Kidney (tissue), 14 donors: Measurements from ENCODE around the gene KIRREL2. TPM values are rescaled to one million over a fixed set of nuclear protein-coding genes. Genes with fewer than 3 reads are reported as not detected.

Experiments used
- DNase-seq, 5 donors: peaks; one replicate each; pipeline ENCODE4 v3.0.0-alpha.2; 2013 to 2020
- FAIRE-seq: peaks from 2 replicates; lab custom pipeline; 2012; peaks lifted over from hg19 to GRCh38; lab: Jason Lieb, UNC
- H3K27ac ChIP-seq, 2 donors: one replicate each; pipeline ENCODE4 v1.7.0; 2013; ENCODE audit warnings: low read depth in 2 of 2, low read length in 2 of 2, inconsistent platforms in 1 of 2
- H3K27me3 ChIP-seq: one replicate; pipeline ENCODE4 v1.7.1; 2013; ENCODE audit warnings: low read length, inconsistent platforms; ENCODE audit not compliant: control insufficient read depth, insufficient read depth
- H3K36me3 ChIP-seq, 3 donors: one replicate each; pipeline versions ENCODE4 v1.7.0 to v1.7.1; 2013; ENCODE audit warnings: low read length in 3 of 3, control low read depth in 1 of 3, inconsistent platforms in 1 of 3; ENCODE audit not compliant: insufficient read depth in 3 of 3, control insufficient read depth in 2 of 3
- H3K4me1 ChIP-seq, 3 donors: one replicate each; pipeline versions ENCODE4 v1.7.0 to v1.7.1; 2013; ENCODE audit warnings: low read length in 3 of 3, inconsistent platforms in 1 of 3, low read depth in 1 of 3; ENCODE audit not compliant: control insufficient read depth in 2 of 3, insufficient read depth in 2 of 3
- H3K4me3 ChIP-seq, 3 donors: one replicate each; pipeline versions ENCODE4 v1.7.0 to v1.8.1; 2013; ENCODE audit warnings: low read length in 3 of 3, control low read depth in 1 of 3, inconsistent platforms in 1 of 3
- H3K9ac ChIP-seq, 3 donors: one replicate each; pipeline versions ENCODE4 v1.7.0 to v1.7.1; 2013; ENCODE audit warnings: low read length in 3 of 3, control low read depth in 1 of 3, inconsistent platforms in 1 of 3
- H3K9me3 ChIP-seq, 3 donors: one replicate each; pipeline versions ENCODE4 v1.7.0 to v1.7.1; 2013; ENCODE audit warnings: low read length in 3 of 3, control low read depth in 1 of 3, inconsistent platforms in 1 of 3; ENCODE audit not compliant: control insufficient read depth in 2 of 3, insufficient read depth in 1 of 3
- intact Hi-C: fragments of 100-400 bp; cut with DNase I; formaldehyde crosslinking; loops from one replicate; pipeline ENCODE4 v1.11.1; 2022
- polyA plus RNA-seq: library from polyadenylated mRNA; stranded (reverse); fragments of 350-450 nt; fragmentation: Illumina TruSeq; extraction: RNeasy Lipid Tissue Mini Kit (QIAGEN cat#74804); gene quantifications from one replicate; pipeline ENCODE4 v1.2.3, GENCODE V29; 2014; ENCODE audit warnings: low read depth, low replicate concordance; ENCODE audit not compliant: insufficient read depth
- total RNA-seq: library from RNA; stranded (reverse); fragmentation: NEBNext Ultra II Directional; extraction: Animal tissue kit (Norgen Biotek cat#: 25700); gene quantifications from one replicate; pipeline ENCODE4 v1.2.1, GENCODE V29; 2021
- TF ChIP-seq, protein P1 (sequence below): IDR thresholded peaks from 3 replicates; pipeline ENCODE4 v1.5.1; 2012; ENCODE audit warnings: mild to moderate bottlenecking, moderate library complexity, borderline replicate concordance; ENCODE audit not compliant: insufficient read depth; ENCODE audit errors: extremely low read depth
- donor health status: control.
- donor health status: control.
- donor health status: control.
- donor health status: control.
- donor health status: control.
- donor health status: DM: yes; HTN: yes; CAD: no.
- donor health status: Normal renal cell carcinoma (clear cell type).

The KIRREL2 gene
- total and polyA plus RNA-seq, 2 donors from 2014 or later = 0.82 TPM; not detected in 1

DNA sequence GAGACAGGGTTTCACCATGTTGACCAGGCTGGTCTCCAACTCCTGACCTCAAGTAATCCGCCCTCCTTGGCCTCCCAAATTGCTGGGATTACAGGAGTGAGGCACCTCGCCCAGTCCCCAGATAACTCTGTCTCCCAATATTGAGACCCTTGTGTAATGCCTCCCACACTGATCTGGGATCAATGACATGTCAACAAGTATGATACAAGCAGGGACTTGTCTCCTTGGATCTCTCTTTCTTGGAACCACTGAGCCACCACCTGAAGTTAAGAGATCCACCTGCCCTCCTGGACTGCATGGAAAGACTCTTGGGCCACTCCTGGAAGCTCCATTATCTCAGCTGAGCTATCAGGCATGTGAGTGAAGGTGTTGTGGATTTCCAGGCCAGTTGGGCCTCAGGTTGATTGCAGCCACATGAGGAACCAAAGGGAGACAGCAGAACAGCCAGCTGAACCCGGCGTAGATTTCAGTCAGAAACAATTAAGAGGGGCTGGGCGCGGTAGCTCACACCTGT lies 28.6 kb downstream of the KIRREL2 start:
- peaks cover 2 to 17% (median 7%) of the 10 kb centered on the region in 3 donors for H3K36me3 ChIP-seq
- TF ChIP-seq, protein P1, sequence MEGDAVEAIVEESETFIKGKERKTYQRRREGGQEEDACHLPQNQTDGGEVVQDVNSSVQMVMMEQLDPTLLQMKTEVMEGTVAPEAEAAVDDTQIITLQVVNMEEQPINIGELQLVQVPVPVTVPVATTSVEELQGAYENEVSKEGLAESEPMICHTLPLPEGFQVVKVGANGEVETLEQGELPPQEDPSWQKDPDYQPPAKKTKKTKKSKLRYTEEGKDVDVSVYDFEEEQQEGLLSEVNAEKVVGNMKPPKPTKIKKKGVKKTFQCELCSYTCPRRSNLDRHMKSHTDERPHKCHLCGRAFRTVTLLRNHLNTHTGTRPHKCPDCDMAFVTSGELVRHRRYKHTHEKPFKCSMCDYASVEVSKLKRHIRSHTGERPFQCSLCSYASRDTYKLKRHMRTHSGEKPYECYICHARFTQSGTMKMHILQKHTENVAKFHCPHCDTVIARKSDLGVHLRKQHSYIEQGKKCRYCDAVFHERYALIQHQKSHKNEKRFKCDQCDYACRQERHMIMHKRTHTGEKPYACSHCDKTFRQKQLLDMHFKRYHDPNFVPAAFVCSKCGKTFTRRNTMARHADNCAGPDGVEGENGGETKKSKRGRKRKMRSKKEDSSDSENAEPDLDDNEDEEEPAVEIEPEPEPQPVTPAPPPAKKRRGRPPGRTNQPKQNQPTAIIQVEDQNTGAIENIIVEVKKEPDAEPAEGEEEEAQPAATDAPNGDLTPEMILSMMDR = no peak
- H3K27me3 ChIP-seq = no peaks in the 10 kb centered on the region
- no peak overlapping the region for H3K4me3 ChIP-seq
- H3K4me1 ChIP-seq = no peaks in the 10 kb centered on the region
- H3K9ac ChIP-seq = no peak overlapping the region
- no peak for DNase-seq
- FAIRE-seq = no peak
- H3K27ac ChIP-seq = no peak overlapping the region
- H3K9me3 ChIP-seq = no peaks in the 10 kb centered on the region
- intact Hi-C loops = no loop called here

DNA sequence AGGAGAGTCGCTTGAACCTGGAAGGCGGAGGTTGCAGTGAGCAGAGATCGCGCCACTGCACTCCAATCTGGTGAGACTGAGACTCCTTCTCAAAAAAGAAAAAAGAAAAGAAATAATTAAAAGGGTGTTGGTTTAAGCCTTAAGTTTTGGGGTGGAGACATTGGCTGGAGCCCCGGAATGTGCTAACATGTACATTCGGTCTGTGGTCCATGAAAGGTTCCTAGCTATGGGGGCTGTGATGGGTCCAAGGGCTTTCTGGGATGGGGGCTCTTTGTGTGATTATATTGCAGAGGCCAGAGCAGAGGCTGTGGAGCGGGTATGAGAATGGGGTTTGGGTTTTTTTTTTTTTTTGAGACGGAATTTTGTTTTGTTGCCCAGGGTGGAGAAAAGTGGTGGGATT lies 29.2 kb downstream of the KIRREL2 start:
- intact Hi-C loops = no loop called here
- TF ChIP-seq, protein P1 = no peak
- Histone ChIP-seq H3K4me3 (no peak overlapping the region), H3K9ac (no peak overlapping the region), H3K27ac (no peak overlapping the region), H3K36me3 (peaks cover 2 to 17% (median 7%) of the 10 kb centered on the region in 3 donors), H3K9me3 (no peaks in the 10 kb centered on the region), H3K4me1 (no peaks in the 10 kb centered on the region), H3K27me3 (no peaks in the 10 kb centered on the region)
- DNase-seq = no peak
- FAIRE-seq = no peak

DNA sequence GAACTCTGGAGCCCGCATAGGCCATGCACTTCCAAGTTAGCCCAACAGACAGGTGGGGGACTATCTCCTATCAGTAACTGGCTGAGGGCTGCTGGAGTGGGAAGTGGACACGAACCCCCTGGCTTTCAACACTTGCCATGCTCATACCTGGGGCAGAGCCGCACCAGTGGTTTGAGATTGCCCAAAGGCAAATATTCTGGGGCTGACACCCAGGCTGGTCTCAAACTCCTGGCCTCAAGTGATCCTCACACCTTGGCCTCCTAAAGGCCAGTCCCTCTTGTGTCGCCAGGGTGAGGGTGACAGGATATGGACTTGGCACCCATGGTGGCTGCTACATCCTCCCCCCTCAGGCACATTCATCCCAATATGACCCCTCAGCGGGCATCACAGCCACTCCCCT lies 30.5 kb downstream of the KIRREL2 start:
- H3K27ac ChIP-seq = no peak overlapping the region
- no peaks in the 10 kb centered on the region for H3K27me3 ChIP-seq
- H3K4me1 ChIP-seq = no peaks in the 10 kb centered on the region
- TF ChIP-seq, protein P1 = no peak
- H3K36me3 ChIP-seq = peaks cover 2 to 17% (median 7%) of the 10 kb centered on the region in 3 donors
- DNase-seq (no peak), FAIRE-seq (no peak)
- no peak overlapping the region for H3K9ac ChIP-seq
- no peak overlapping the region for H3K4me3 ChIP-seq
- intact Hi-C loops = no loop called here
- no peaks in the 10 kb centered on the region for H3K9me3 ChIP-seq

DNA sequence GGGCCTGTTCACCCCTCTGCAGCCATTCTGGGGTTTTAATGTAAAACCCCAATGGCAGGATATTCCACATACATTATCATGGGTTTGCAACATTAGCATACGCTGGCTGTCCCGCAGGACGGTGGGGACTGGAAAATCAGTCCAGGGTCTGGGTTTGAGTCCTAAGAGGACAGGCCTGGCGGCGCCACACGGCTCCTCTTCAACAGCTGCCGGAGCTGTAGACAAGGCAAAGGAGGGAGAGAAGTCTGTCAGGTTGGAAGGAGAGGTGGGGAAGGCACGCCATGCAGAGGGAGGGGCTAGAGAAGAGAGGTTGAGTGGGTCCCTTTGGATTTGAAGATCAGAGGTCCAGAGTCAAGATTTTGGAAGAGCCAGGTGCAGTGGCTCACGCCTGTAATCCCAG lies 31.7 kb downstream of the KIRREL2 start:
- Histone ChIP-seq H3K27me3 (no peaks in the 10 kb centered on the region), H3K4me1 (no peaks in the 10 kb centered on the region), H3K27ac (no peak overlapping the region), H3K36me3 (peaks cover 5 to 20% (median 7%) of the 10 kb centered on the region in 3 donors), H3K9ac (no peak overlapping the region), H3K9me3 (no peaks in the 10 kb centered on the region), H3K4me3 (no peak overlapping the region)
- intact Hi-C loops = no loop called here
- TF ChIP-seq, protein P1 = no peak
- DNase-seq = no peak
- no peak for FAIRE-seq
